ENCODE measurements around the gene GRIN3A. TPM values are rescaled to one million over a fixed set of nuclear protein-coding genes. Genes with fewer than 3 reads are reported as not detected.

Gene GRIN3A
- total RNA-seq, 1 donor, result not detected

GRCh38 chr9:101604296-101604695 is 134.2 kb downstream of the GRIN3A start:
- Histone ChIP-seq H3K36me3 (ENCODE audit: insufficient read depth, low read length) (no peaks in the 10 kb centered on the region), H3K9me3 (ENCODE audit: low read depth, low read length) (no peaks in the 10 kb centered on the region), H3K27ac (ENCODE audit: low read depth, low read length) (no peak overlapping the region), H3K4me2 (ENCODE audit: insufficient read depth, low read length) (no peak overlapping the region), H3K79me2 (ENCODE audit: insufficient read depth, low read length) (no peaks in the 10 kb centered on the region), H3K27me3 (ENCODE audit: insufficient read depth, low read length) (no peaks in the 10 kb centered on the region), H2AFZ (ENCODE audit: low read length) (no peak overlapping the region), H3K4me3 (ENCODE audit: insufficient read depth, low read length) (no peak overlapping the region), H3K4me1 (ENCODE audit: insufficient read depth, low read length) (no peaks in the 10 kb centered on the region), H4K20me1 (ENCODE audit: insufficient read depth, low read length) (no peaks in the 10 kb centered on the region)
- TF ChIP-seq CTCF (IDR thresholded peaks at IDR 0.05; ENCODE audit: extremely low read depth, low read depth, low read length), result no peak
- DNase-seq (ENCODE audit: insufficient read length, low spot score, missing footprints), result no peak

- Histone ChIP-seq H4K20me1 (ENCODE audit: insufficient read depth, low read length) (no peaks in the 10 kb centered on the region), H3K4me2 (ENCODE audit: insufficient read depth, low read length) (no peak overlapping the region), H3K79me2 (ENCODE audit: insufficient read depth, low read length) (no peaks in the 10 kb centered on the region), H3K27ac (ENCODE audit: low read depth, low read length) (no peak overlapping the region), H3K4me3 (ENCODE audit: insufficient read depth, low read length) (no peak overlapping the region), H3K9me3 (ENCODE audit: low read depth, low read length) (no peaks in the 10 kb centered on the region), H3K4me1 (ENCODE audit: insufficient read depth, low read length) (no peaks in the 10 kb centered on the region), H3K27me3 (ENCODE audit: insufficient read depth, low read length) (no peaks in the 10 kb centered on the region), H3K36me3 (ENCODE audit: insufficient read depth, low read length) (no peaks in the 10 kb centered on the region), H2AFZ (ENCODE audit: low read length) (peak overlapping the region; percentile 7)
- peak; percentile 69 for TF ChIP-seq CTCF (IDR thresholded peaks at IDR 0.05; ENCODE audit: extremely low read depth, low read depth, low read length)
- DNase-seq (ENCODE audit: insufficient read length, low spot score, missing footprints), result no peak
These were observed 136.3 kb downstream of the GRIN3A start for GRCh38 chr9:101601904-101602765.

GRCh38 chr9:101594796-101595195 is 143.7 kb downstream of the GRIN3A start, which contains the start of gene PPP3R2:
TSS of gene PPP3R2 (minus strand) at chr9:101594969. CDS start at chr9:101594921, 48 bp downstream.
- Histone ChIP-seq H3K79me2 (ENCODE audit: insufficient read depth, low read length) (no peaks in the 10 kb centered on the region), H2AFZ (ENCODE audit: low read length) (no peak within 1 kb of the TSS), H3K27ac (ENCODE audit: low read depth, low read length) (no peak within 1 kb of the TSS), H3K36me3 (ENCODE audit: insufficient read depth, low read length) (no peaks in the 10 kb centered on the region), H3K4me2 (ENCODE audit: insufficient read depth, low read length) (no peak within 1 kb of the TSS), H3K4me1 (ENCODE audit: insufficient read depth, low read length) (no peaks in the 10 kb centered on the region), H4K20me1 (ENCODE audit: insufficient read depth, low read length) (no peaks in the 10 kb centered on the region), H3K4me3 (ENCODE audit: insufficient read depth, low read length) (no peak within 1 kb of the TSS), H3K27me3 (ENCODE audit: insufficient read depth, low read length) (no peaks in the 10 kb centered on the region), H3K9me3 (ENCODE audit: low read depth, low read length) (no peaks in the 10 kb centered on the region)
- DNase-seq (ENCODE audit: insufficient read length, low spot score, missing footprints), result no peak
- no peak for TF ChIP-seq CTCF (IDR thresholded peaks at IDR 0.05; ENCODE audit: extremely low read depth, low read depth, low read length)

GRCh38 chr9:101593345-101593744 is 145.1 kb downstream of the GRIN3A start:
- DNase-seq (ENCODE audit: insufficient read length, low spot score, missing footprints), result no peak
- H3K36me3 ChIP-seq (ENCODE audit: insufficient read depth, low read length), result no peaks in the 10 kb centered on the region
- no peaks in the 10 kb centered on the region for H3K4me1 ChIP-seq (ENCODE audit: insufficient read depth, low read length)
- no peak overlapping the region for H3K4me3 ChIP-seq (ENCODE audit: insufficient read depth, low read length)
- no peak overlapping the region for H3K4me2 ChIP-seq (ENCODE audit: insufficient read depth, low read length)
- H3K79me2 ChIP-seq (ENCODE audit: insufficient read depth, low read length), result no peaks in the 10 kb centered on the region
- H4K20me1 ChIP-seq (ENCODE audit: insufficient read depth, low read length), result no peaks in the 10 kb centered on the region
- H2AFZ ChIP-seq (ENCODE audit: low read length), result no peak overlapping the region
- no peak for TF ChIP-seq CTCF (IDR thresholded peaks at IDR 0.05; ENCODE audit: extremely low read depth, low read depth, low read length)
- H3K9me3 ChIP-seq (ENCODE audit: low read depth, low read length), result no peaks in the 10 kb centered on the region
- H3K27me3 ChIP-seq (ENCODE audit: insufficient read depth, low read length), result no peaks in the 10 kb centered on the region
- no peak overlapping the region for H3K27ac ChIP-seq (ENCODE audit: low read depth, low read length)

All from osteoblast (primary cell).